Lower leg skin (tissue), 3 donors: Measurements from ENCODE around the gene NOL7.

Experiments
- CTCF ChIP-seq, 3 donors: fragments of 450-650 bp; IDR thresholded peaks; one replicate each; pipeline ENCODE4 v1.5.1; 2016; ENCODE audit warnings: antibody characterized with exemption in 3 of 3, mild to moderate bottlenecking in 3 of 3, moderate library complexity in 2 of 3
- POLR2A ChIP-seq, 2 donors: fragments of 450-650 bp; IDR thresholded peaks; one replicate each; pipeline ENCODE4 v1.6.1; 2016 to 2017; ENCODE audit warnings: antibody characterized with exemption in 2 of 2, mild to moderate bottlenecking in 1 of 2, moderate library complexity in 1 of 2

- TF ChIP-seq CTCF (IDR thresholded peaks at IDR 0.05), result no peak
- TF ChIP-seq POLR2A (IDR thresholded peaks at IDR 0.05), result no peak
These were observed 39.4 kb downstream of the NOL7 start for GRCh38 chr6:13654496-13654895.
